CD4-positive, alpha-beta T cell treated with Interleukin-10 for 1 hour (primary cell): ENCODE measurements around the gene SPDYE6.
"Not testable (repeated sequence)": the region's sequence is repeated elsewhere in the genome, so short reads cannot be mapped to it uniquely, and the experiment has no call there.

ENCODE experiments used
- DNase-seq: peaks from one replicate; pipeline ENCODE4 v3.0.0-alpha.2; 2020

SPDYE6 gene

GRCh38 chr7:102356344-102356743 lies at the start of gene SPDYE6:
TSS of gene SPDYE6 (minus strand) at chr7:102356444. CDS start at chr7:102356023, 421 bp downstream.
- not testable (repeated sequence) for DNase-seq

GRCh38 chr7:102404862-102405188 lies 48.6 kb upstream of the SPDYE6 start:
- not testable (repeated sequence) for DNase-seq

GRCh38 chr7:102404005-102404861 lies 48.0 kb upstream of the SPDYE6 start:
- peak; percentile 76 for DNase-seq

GRCh38 chr7:102403563-102403962 lies 47.3 kb upstream of the SPDYE6 start:
- DNase-seq: no peak

GRCh38 chr7:102400360-102400759 lies 44.1 kb upstream of the SPDYE6 start:
- DNase-seq: no peak

- DNase-seq: no peak
These were observed 42.3 kb upstream of the SPDYE6 start for GRCh38 chr7:102398543-102398942.

GRCh38 chr7:102396710-102397019 lies 40.4 kb upstream of the SPDYE6 start:
- DNase-seq: no peak

- DNase-seq: peak; percentile 92
These were observed 39.8 kb upstream of the SPDYE6 start, which contains the start of gene PRKRIP1 for GRCh38 chr7:102395873-102396709. TSS of gene PRKRIP1 (plus strand) at chr7:102396363. CDS start at chr7:102396412, 49 bp downstream.

GRCh38 chr7:102395592-102395872 lies 39.3 kb upstream of the SPDYE6 start:
- no peak for DNase-seq

GRCh38 chr7:102393467-102393866 lies 37.2 kb upstream of the SPDYE6 start:
- DNase-seq: no peak

- no peak for DNase-seq
These were observed 36.1 kb upstream of the SPDYE6 start for GRCh38 chr7:102392330-102392729.

- DNase-seq: peak; percentile 71
These were observed 34.6 kb upstream of the SPDYE6 start for GRCh38 chr7:102390697-102391484.

- DNase-seq: no peak
These were observed 33.6 kb upstream of the SPDYE6 start for GRCh38 chr7:102389810-102390209.

GRCh38 chr7:102387064-102387463 lies 30.8 kb upstream of the SPDYE6 start:
- no peak for DNase-seq

- not testable (repeated sequence) for DNase-seq
These were observed 25.6 kb upstream of the SPDYE6 start for GRCh38 chr7:102381696-102382425.

- DNase-seq: not testable (repeated sequence)
These were observed 24.6 kb upstream of the SPDYE6 start for GRCh38 chr7:102380837-102381236.

- DNase-seq: no peak
These were observed 20.8 kb upstream of the SPDYE6 start for GRCh38 chr7:102376964-102377466.

GRCh38 chr7:102372796-102373195 lies 16.6 kb upstream of the SPDYE6 start:
- not testable (repeated sequence) for DNase-seq

- DNase-seq: not testable (repeated sequence)
These were observed 13.8 kb upstream of the SPDYE6 start for GRCh38 chr7:102370038-102370437.

GRCh38 chr7:102365390-102365789 lies 9.1 kb upstream of the SPDYE6 start:
- DNase-seq: not testable (repeated sequence)

GRCh38 chr7:102364394-102364886 lies 8.2 kb upstream of the SPDYE6 start:
- DNase-seq: peak; percentile 1
